HEK293 (cell line): ENCODE data around the gene ADRA2C.

Experiments
- CTCF ChIP-seq: fragments of 450-650 bp; formaldehyde crosslinking; IDR thresholded peaks from 2 replicates; pipeline ENCODE4 v1.5.1; 2016; ENCODE audit warnings: missing biosample characterization, missing genetic modification characterization
- ELK4 ChIP-seq: IDR thresholded peaks from 2 replicates; pipeline ENCODE4 v1.6.1; 2011; ENCODE audit warnings: mild to moderate bottlenecking, low read depth, low read length, borderline replicate concordance
- ZNF433 ChIP-seq: fragments of 450-650 bp; formaldehyde crosslinking; IDR thresholded peaks from 2 replicates; pipeline ENCODE4 v1.5.1; 2016; ENCODE audit warnings: missing biosample characterization, missing genetic modification characterization, low read depth
- ZNF792 ChIP-seq: fragments of 450-650 bp; formaldehyde crosslinking; IDR thresholded peaks from 2 replicates; pipeline ENCODE4 v1.5.1; 2016; ENCODE audit warnings: missing biosample characterization, missing genetic modification characterization
- ZSCAN30 ChIP-seq: fragments of 450-650 bp; IDR thresholded peaks from 2 replicates; pipeline ENCODE4 v1.5.1; 2018; ENCODE audit warnings: missing biosample characterization, mild to moderate bottlenecking, missing genetic modification characterization, moderate library complexity

GRCh38 chr4:3744901-3745300 is 21.3 kb upstream of the ADRA2C start:
- TF ChIP-seq CTCF (tag by site-specific recombination) = no peak
- no peak for TF ChIP-seq ZNF792 (tag by site-specific recombination)
- TF ChIP-seq ZNF433 = no peak
- no peak for TF ChIP-seq ZSCAN30 (tag by site-specific recombination)
- no peak for TF ChIP-seq ELK4
